Pancreas (tissue), 10 donors: ENCODE measurements around the gene CALHM2. TPM values are rescaled to one million over a fixed set of nuclear protein-coding genes. Genes with fewer than 3 reads are reported as not detected.

Experiments
- ATAC-seq, 4 donors: fragments of 200-7000 bp; cut with Tn5 transposase; one replicate each; pipeline versions ENCODE4 v1.8.0 to v1.9.1; 2020; ENCODE audit warnings: mild to moderate bottlenecking in 4 of 4, moderate library complexity in 4 of 4
- DNase-seq, 6 donors: peaks; one replicate each; pipeline ENCODE4 v3.0.0-alpha.2; 2020
- FAIRE-seq: peaks from 2 replicates; lab custom pipeline; 2012; peaks lifted over from hg19 to GRCh38; lab: Jason Lieb, UNC
- H3K27ac ChIP-seq, 4 donors: fragments of 200-600 bp; sonication (generic); 1 replicate in 3 of 4; 2 replicates in 1 of 4; pipeline versions ENCODE4 v1.5.0 to v1.8.0; 2020
- H3K27me3 ChIP-seq, 4 donors: fragments of 200-600 bp; one replicate each; pipeline ENCODE4 v1.8.0; 2021
- H3K36me3 ChIP-seq, 3 donors: fragments of 200-600 bp; sonication (generic) in 1 of 3; one replicate each; pipeline versions ENCODE4 v1.5.0 to v1.8.0; 2020 to 2021
- H3K4me1 ChIP-seq, 3 donors: fragments of 200-600 bp; one replicate each; pipeline ENCODE4 v1.8.0; 2021
- H3K4me3 ChIP-seq, 4 donors: fragments of 200-600 bp; sonication (generic) in 2 of 4; one replicate each; pipeline versions ENCODE4 v1.5.0 to v1.8.0; 2020 to 2021
- H3K9me3 ChIP-seq, 4 donors: fragments of 200-600 bp; one replicate each; pipeline ENCODE4 v1.8.0; 2021
- WGBS, 2 donors: extraction: QIAGEN DNeasy Blood & Tissue Kit; methylation state at CpG; one replicate each; pipeline ENCODE4 v1.1.7; 2013; 5-methylcytosine and 5-hydroxymethylcytosine counted together
- intact Hi-C, 3 donors: fragments of 100-400 bp; cut with DNase I; formaldehyde crosslinking; loops; one replicate each; pipeline versions ENCODE4 v1.11.1 to v1.14.2; 2022
- polyA plus RNA-seq, 2 donors: library from polyadenylated mRNA; stranded (reverse); fragments of 200-250 nt; gene quantifications; one replicate each; pipeline ENCODE4 v1.2.3, GENCODE V29; 2013
- total RNA-seq, 6 donors: library from RNA; stranded (reverse); fragmentation: NEBNext Ultra II Directional in 4 of 6; extraction: Animal tissue kit (Norgen Biotek cat#: 25700) in 4 of 6; gene quantifications; one replicate each; pipeline versions ENCODE4 v1.2.1 to v1.2.4, GENCODE V29; 2021 to 2023
- TF ChIP-seq, protein P1 (sequence below), 4 donors: fragments of 200-600 bp; sonication (generic) in 3 of 4; IDR thresholded peaks; one replicate each; pipeline versions ENCODE4 v1.5.0 to v1.8.0; 2021; ENCODE audit warnings: antibody characterized with exemption in 4 of 4
- donor health status: healthy with polysubstance abuse.
- donor health status: DM: no; HTN: no; CAD: no; lungs with moderate emphysema.
- donor health status: DM: no; HTN: no; CAD: no.
- donor health status: control.
- donor health status: control.
- donor health status: Bipolar disorder and iron deficiency.
- donor health status: DM: yes; HTN: yes; CAD: no.
- donor health status: DM: no; HTN: no; CAD: no.
- donor health status: DM: no; HTN: no; CAD: no.
- donor health status: DM: yes; HTN: yes; CAD: no.

The CALHM2 gene
- total and polyA plus RNA-seq, 8 donors, result 1.1 to 14.0 (median 6.2) TPM

DNA sequence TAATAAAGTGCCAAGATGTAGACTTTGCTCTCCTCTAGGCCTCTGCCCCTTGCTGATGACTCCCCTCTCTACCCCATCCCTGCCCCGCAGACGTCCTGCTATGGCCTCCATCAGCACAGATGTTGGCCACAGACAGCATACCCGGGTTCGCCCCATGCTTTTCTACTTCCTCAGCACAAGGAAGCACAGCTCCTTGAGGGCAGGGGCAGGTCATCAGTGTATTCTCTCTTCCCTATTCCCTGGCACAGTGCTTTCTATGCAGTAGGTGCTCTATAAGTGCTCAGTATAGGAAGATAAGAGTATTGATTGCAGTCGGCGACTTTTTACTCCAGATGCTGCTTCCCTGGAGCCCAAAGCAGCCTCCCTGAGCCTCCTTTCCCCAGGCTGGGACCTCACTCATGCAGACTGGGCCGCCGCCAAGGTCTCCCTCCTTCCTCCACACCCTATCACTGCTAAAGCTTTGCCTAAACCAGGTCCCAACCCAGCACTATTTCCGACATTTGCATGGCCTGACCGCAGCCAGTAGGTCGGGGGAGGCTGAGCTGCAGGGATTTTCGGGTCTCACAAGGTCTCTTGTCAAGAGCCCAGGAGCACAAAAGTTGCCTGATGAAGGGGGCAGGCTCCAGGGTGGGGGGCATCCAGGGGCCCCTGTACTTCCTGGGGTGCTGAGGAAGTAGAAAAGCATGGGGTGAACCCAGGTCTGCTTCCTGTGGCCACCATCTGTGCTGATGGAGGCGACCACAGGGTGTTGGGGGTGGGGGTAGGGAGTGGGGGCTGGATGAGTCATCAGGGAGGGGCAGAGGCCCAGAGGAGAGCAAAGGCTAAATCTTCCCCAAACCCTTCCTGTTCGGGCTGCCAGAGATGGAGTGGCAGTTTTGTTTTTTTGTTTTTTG is 18.8 kb upstream of the CALHM2 start:
- intact Hi-C loops, result no loop called here

DNA sequence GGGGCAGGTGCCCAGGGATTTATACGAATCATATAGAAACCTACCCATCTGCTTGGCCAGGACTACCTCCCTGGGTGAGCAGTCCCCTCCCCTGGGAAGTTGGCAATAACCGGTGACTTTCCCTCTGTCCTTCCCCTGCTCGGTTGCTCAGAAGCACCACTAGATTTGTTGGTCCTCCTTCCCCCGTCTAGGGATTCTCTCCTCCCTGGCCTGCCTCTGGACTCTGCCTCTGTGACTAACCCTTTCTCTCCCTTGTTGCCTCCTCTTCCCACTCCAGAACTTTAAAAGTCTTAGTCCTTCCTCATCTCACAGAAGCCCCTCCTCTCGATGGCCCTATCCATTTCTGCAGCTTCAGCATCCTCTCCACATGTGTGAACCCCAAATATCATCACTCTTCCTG is 17.0 kb upstream of the CALHM2 start:
- TF ChIP-seq, protein P1, sequence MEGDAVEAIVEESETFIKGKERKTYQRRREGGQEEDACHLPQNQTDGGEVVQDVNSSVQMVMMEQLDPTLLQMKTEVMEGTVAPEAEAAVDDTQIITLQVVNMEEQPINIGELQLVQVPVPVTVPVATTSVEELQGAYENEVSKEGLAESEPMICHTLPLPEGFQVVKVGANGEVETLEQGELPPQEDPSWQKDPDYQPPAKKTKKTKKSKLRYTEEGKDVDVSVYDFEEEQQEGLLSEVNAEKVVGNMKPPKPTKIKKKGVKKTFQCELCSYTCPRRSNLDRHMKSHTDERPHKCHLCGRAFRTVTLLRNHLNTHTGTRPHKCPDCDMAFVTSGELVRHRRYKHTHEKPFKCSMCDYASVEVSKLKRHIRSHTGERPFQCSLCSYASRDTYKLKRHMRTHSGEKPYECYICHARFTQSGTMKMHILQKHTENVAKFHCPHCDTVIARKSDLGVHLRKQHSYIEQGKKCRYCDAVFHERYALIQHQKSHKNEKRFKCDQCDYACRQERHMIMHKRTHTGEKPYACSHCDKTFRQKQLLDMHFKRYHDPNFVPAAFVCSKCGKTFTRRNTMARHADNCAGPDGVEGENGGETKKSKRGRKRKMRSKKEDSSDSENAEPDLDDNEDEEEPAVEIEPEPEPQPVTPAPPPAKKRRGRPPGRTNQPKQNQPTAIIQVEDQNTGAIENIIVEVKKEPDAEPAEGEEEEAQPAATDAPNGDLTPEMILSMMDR (IDR thresholded peaks at IDR 0.05), result no peak

More for the DNA sequence above, 18.8 kb upstream of the CALHM2 start:
- Histone ChIP-seq H3K27ac (no peak overlapping the region), H3K4me3 (no peak overlapping the region), H3K27me3 (no peaks in the 10 kb centered on the region), H3K4me1 (no peaks in the 10 kb centered on the region), H3K9me3 (no peaks in the 10 kb centered on the region), H3K36me3 (no peaks in the 10 kb centered on the region)
- ATAC-seq, result peak in 3 of 4 donors; percentile 61 to 76 (median 74)
- no peak for DNase-seq
- no peak for FAIRE-seq
- TF ChIP-seq, protein P1 (IDR thresholded peaks at IDR 0.05), result no peak
- 73 to 76% methylated on average over 14 of the region's 14 CpGs for WGBS, 2 donors

DNA sequence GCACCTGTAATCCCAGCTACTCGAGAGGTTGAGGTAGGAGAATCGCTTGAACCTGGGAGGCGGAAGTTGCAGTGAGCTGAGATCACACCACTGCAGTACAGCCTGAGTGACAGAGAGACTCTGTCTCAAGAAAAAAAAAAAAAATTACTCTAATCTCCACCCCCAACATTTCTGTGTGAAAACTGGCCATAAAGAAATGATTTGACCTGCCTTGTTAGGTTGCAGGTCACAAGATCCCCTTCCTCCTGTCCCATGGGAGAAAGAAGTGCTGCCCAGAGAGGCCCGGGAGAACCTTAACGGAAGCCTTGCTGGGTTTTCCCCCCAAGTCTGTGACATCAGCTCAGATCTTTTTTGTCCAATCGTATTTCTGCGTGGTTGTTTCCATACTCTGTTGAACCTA is 15.2 kb upstream of the CALHM2 start:
- intact Hi-C loops, result no loop called here
- Histone ChIP-seq H3K27me3 (no peaks in the 10 kb centered on the region), H3K9me3 (no peaks in the 10 kb centered on the region), H3K27ac (no peak overlapping the region), H3K36me3 (no peaks in the 10 kb centered on the region), H3K4me3 (no peak overlapping the region), H3K4me1 (no peaks in the 10 kb centered on the region)
- no peak for DNase-seq
- TF ChIP-seq, protein P1 (IDR thresholded peaks at IDR 0.05), result no peak
- 85 to 86% methylated on average over 7 of the region's 7 CpGs for WGBS, 2 donors
- no peak for FAIRE-seq
- no peak for ATAC-seq

More for the DNA sequence above, 17.0 kb upstream of the CALHM2 start:
- Histone ChIP-seq H3K27me3 (no peaks in the 10 kb centered on the region), H3K27ac (no peak overlapping the region), H3K36me3 (no peaks in the 10 kb centered on the region), H3K4me3 (no peak overlapping the region), H3K4me1 (no peaks in the 10 kb centered on the region), H3K9me3 (no peaks in the 10 kb centered on the region)
- intact Hi-C loops, result no loop called here
- no peak for ATAC-seq
- no peak for FAIRE-seq
- no peak for DNase-seq
- WGBS, 2 donors, result 57 to 61% methylated on average over 5 of the region's 5 CpGs

DNA sequence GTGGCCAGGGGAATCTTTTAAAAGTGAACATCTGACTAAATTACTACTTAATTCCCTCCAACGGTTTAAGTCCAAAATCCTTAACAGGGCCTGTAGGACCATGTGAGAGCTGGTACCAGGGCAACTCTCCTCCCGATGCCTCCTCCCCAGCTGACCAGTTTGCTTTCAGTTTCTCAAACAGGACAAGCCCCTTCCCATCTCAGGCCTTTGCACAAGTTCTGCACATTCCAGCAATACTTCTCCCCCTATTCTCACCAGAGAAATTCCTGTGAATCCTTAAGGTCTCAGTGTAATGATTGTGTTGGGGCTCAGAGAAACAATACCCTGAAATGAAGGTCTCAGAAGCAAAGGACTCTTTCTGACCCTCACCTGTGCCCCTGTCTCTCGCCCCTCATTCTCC is 14.6 kb upstream of the CALHM2 start:
- FAIRE-seq, result no peak
- TF ChIP-seq, protein P1 (IDR thresholded peaks at IDR 0.05), result no peak

More for the DNA sequence above, 14.6 kb upstream of the CALHM2 start:
- H3K4me1 ChIP-seq, result no peaks in the 10 kb centered on the region
- 86 to 88% methylated on average over 3 of the region's 3 CpGs for WGBS, 2 donors
- H3K4me3 ChIP-seq, result no peak overlapping the region
- DNase-seq, result no peak
- no peaks in the 10 kb centered on the region for H3K27me3 ChIP-seq
- intact Hi-C loops, result no loop called here
- H3K9me3 ChIP-seq, result no peaks in the 10 kb centered on the region
- no peak overlapping the region for H3K27ac ChIP-seq
- no peaks in the 10 kb centered on the region for H3K36me3 ChIP-seq
- ATAC-seq, result no peak
